K562 (cell line): ENCODE data around the gene DOLPP1. TPM values are rescaled to one million over a fixed set of nuclear protein-coding genes. Genes with fewer than 3 reads are reported as not detected.

Experiments used
- CHD4 ChIP-seq: fragments of 200-600 bp; sonication (generic); IDR thresholded peaks from 3 replicates; pipeline ENCODE4 v1.6.1; 2012; ENCODE audit warnings: low read depth, mild to moderate bottlenecking, mixed read lengths, low read length, inconsistent platforms; ENCODE audit not compliant: insufficient read depth, insufficient replicate concordance, poor library complexity, severe bottlenecking
- GATAD2A ChIP-seq: fragments of 450-650 bp; IDR thresholded peaks from 2 replicates; pipeline ENCODE4 v1.6.1; 2017
- MTA3 ChIP-seq: fragments of 450-650 bp; formaldehyde crosslinking; IDR thresholded peaks from 2 replicates; pipeline ENCODE4 v1.6.1; 2017; ENCODE audit warnings: mild to moderate bottlenecking, borderline replicate concordance
- polyA plus RNA-seq, 8 experiments: library from polyadenylated mRNA; depleted of rRNA in 4 of 8; stranded (reverse) in 5 of 8; unstranded in 3 of 8; fragments of >200 nt; fragmentation: Nextera tagmentation in 2 of 8; fragmentation: Illumina TruSeq in 1 of 8; extraction: Ambion mirVana in 2 of 8; extraction: Trizol in 1 of 8; gene quantifications; 2 replicates each; pipeline versions ENCODE4 v1.2.1 to v1.2.3, GENCODE V29; 2011 to 2014; ENCODE audit warnings: inconsistent platforms in 1 of 8, missing spikeins in 1 of 8
- total RNA-seq, 7 experiments: library from RNA; depleted of rRNA in 6 of 7; stranded (reverse); fragments of >200 nt in 6 of 7; fragmentation: Illumina TruSeq in 2 of 7; extraction: Trizol in 2 of 7; gene quantifications; 2 replicates each; pipeline versions ENCODE4 v1.2.1 to v1.2.3, GENCODE V29; 2011 to 2021; ENCODE audit warnings: low replicate concordance in 1 of 7
- TF ChIP-seq, protein P1 (sequence below), 2 experiments: fragments of 450-650 bp in 1 of 2; sonication (generic) in 1 of 2; formaldehyde crosslinking in 1 of 2; IDR thresholded peaks; 2 replicates each; pipeline versions ENCODE4 v1.7.1 to v1.9.0; 2016 to 2022; ENCODE audit warnings: inconsistent platforms in 1 of 2, mild to moderate bottlenecking in 1 of 2, missing genetic modification reagents in 1 of 2
- TF ChIP-seq, protein P2 (sequence below): IDR thresholded peaks from 2 replicates; pipeline ENCODE4 v1.6.1; 2011; ENCODE audit not compliant: insufficient read length; ENCODE audit errors: extremely low read depth
- TF ChIP-seq, protein P3 (sequence below), 2 experiments: IDR thresholded peaks; 2 replicates each; pipeline ENCODE4 v1.6.1; 2011; ENCODE audit warnings: borderline replicate concordance in 1 of 2, control low read depth in 1 of 2, low read depth in 1 of 2, low read length in 1 of 2, mild to moderate bottlenecking in 1 of 2, mixed read lengths in 1 of 2, moderate library complexity in 1 of 2; ENCODE audit not compliant: insufficient read depth in 1 of 2, insufficient read length in 1 of 2, poor library complexity in 1 of 2, severe bottlenecking in 1 of 2; ENCODE audit errors: extremely low read depth in 1 of 2
- TF ChIP-seq, protein P4 (sequence below): fragments of 250-450 bp; sonication (Bioruptor Pico); IDR thresholded peaks from 2 replicates; pipeline ENCODE4 v1.8.0; 2022; ENCODE audit warnings: inconsistent platforms
- TF ChIP-seq, protein P5 (sequence below): conservative IDR thresholded peaks from 2 replicates; pipeline ENCODE4 v1.6.1; 2011; ENCODE audit warnings: low read depth, mild to moderate bottlenecking, low read length; ENCODE audit not compliant: control insufficient read depth

DOLPP1 gene
- total and polyA plus RNA-seq, 9 of the 15 experiments (the other 6 are each of a cell fraction or from before 2014, with no cell fraction given) = 3.0 to 39.8 (median 30.5) TPM

DNA sequence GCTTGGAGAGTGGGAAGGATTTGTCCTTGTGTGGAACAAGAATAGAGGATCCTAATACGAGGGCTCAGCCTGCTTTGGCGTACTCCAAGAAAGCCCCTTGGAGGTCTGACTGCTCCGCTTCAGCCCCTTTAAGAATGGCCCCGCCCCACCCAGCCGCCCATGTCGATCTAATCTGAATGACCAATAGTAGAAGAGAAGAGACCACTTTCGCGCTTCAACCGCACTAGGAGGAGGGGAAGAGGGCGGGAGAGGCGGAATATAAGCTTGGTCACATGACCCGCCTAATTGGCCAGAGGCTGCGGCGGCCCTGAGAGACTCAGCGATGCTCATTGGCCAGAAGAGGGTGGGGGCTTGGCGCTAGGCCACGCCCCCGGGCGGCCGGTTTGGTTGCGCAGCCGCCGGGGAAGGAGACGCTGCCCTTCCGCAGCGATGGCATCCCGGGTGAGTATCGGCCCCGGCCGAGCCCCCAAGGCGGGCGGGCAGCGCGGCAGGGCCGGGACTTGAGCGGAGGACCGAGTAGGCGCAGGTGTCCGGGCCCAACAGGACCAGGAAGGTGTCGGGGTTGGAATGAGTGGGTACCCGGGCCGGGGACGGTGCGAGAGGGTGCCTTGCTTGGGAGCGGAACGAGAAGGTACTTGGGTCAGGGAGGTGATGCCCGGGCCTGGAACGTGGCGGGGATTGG is 44.5 kb upstream of the DOLPP1 start, which contains the start of gene MIGA2 (continued):
- TF ChIP-seq, protein P1, sequence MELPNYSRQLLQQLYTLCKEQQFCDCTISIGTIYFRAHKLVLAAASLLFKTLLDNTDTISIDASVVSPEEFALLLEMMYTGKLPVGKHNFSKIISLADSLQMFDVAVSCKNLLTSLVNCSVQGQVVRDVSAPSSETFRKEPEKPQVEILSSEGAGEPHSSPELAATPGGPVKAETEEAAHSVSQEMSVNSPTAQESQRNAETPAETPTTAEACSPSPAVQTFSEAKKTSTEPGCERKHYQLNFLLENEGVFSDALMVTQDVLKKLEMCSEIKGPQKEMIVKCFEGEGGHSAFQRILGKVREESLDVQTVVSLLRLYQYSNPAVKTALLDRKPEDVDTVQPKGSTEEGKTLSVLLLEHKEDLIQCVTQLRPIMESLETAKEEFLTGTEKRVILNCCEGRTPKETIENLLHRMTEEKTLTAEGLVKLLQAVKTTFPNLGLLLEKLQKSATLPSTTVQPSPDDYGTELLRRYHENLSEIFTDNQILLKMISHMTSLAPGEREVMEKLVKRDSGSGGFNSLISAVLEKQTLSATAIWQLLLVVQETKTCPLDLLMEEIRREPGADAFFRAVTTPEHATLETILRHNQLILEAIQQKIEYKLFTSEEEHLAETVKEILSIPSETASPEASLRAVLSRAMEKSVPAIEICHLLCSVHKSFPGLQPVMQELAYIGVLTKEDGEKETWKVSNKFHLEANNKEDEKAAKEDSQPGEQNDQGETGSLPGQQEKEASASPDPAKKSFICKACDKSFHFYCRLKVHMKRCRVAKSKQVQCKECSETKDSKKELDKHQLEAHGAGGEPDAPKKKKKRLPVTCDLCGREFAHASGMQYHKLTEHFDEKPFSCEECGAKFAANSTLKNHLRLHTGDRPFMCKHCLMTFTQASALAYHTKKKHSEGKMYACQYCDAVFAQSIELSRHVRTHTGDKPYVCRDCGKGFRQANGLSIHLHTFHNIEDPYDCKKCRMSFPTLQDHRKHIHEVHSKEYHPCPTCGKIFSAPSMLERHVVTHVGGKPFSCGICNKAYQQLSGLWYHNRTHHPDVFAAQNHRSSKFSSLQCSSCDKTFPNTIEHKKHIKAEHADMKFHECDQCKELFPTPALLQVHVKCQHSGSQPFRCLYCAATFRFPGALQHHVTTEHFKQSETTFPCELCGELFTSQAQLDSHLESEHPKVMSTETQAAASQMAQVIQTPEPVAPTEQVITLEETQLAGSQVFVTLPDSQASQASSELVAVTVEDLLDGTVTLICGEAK (IDR thresholded peaks at IDR 0.05) = peak; percentile 57
- TF ChIP-seq, protein P1 (CRISPR knock-in tag; IDR thresholded peaks at IDR 0.05) = no peak
- TF ChIP-seq, protein P2, sequence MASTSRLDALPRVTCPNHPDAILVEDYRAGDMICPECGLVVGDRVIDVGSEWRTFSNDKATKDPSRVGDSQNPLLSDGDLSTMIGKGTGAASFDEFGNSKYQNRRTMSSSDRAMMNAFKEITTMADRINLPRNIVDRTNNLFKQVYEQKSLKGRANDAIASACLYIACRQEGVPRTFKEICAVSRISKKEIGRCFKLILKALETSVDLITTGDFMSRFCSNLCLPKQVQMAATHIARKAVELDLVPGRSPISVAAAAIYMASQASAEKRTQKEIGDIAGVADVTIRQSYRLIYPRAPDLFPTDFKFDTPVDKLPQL = no peak
- TF ChIP-seq, protein P3, sequence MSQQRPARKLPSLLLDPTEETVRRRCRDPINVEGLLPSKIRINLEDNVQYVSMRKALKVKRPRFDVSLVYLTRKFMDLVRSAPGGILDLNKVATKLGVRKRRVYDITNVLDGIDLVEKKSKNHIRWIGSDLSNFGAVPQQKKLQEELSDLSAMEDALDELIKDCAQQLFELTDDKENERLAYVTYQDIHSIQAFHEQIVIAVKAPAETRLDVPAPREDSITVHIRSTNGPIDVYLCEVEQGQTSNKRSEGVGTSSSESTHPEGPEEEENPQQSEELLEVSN (IDR thresholded peaks at IDR 0.05; ENCODE audit: borderline replicate concordance in 1 of 2, extremely low read depth in 1 of 2, insufficient read depth in 1 of 2, insufficient read length in 1 of 2, low read depth in 1 of 2, low read length in 1 of 2, poor library complexity in 1 of 2, severe bottlenecking in 1 of 2) = peak; percentile 54 to 78
- TF ChIP-seq, protein P4, sequence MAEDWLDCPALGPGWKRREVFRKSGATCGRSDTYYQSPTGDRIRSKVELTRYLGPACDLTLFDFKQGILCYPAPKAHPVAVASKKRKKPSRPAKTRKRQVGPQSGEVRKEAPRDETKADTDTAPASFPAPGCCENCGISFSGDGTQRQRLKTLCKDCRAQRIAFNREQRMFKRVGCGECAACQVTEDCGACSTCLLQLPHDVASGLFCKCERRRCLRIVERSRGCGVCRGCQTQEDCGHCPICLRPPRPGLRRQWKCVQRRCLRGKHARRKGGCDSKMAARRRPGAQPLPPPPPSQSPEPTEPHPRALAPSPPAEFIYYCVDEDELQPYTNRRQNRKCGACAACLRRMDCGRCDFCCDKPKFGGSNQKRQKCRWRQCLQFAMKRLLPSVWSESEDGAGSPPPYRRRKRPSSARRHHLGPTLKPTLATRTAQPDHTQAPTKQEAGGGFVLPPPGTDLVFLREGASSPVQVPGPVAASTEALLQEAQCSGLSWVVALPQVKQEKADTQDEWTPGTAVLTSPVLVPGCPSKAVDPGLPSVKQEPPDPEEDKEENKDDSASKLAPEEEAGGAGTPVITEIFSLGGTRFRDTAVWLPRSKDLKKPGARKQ (CRISPR knock-in tag) = no peak
- TF ChIP-seq CHD4 = no peak
- peak; percentile 67; the same call in 1 of the 2 replicates for TF ChIP-seq MTA3
- TF ChIP-seq, protein P5, sequence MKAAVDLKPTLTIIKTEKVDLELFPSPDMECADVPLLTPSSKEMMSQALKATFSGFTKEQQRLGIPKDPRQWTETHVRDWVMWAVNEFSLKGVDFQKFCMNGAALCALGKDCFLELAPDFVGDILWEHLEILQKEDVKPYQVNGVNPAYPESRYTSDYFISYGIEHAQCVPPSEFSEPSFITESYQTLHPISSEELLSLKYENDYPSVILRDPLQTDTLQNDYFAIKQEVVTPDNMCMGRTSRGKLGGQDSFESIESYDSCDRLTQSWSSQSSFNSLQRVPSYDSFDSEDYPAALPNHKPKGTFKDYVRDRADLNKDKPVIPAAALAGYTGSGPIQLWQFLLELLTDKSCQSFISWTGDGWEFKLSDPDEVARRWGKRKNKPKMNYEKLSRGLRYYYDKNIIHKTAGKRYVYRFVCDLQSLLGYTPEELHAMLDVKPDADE = 0 out of 2 replicates have a peak, but pooled peaks have one; percentile 48
- TF ChIP-seq GATAD2A = 0 out of 2 replicates have a peak, but pooled peaks have one; percentile 14
